ENCODE measurements around the gene USP21. TPM values are rescaled to one million over a fixed set of nuclear protein-coding genes. Genes with fewer than 3 reads are reported as not detected.

USP21 gene
- polyA plus RNA-seq, 2 of the 4 experiments (the other 2 are of a cell fraction), result 22.6 to 23.6 TPM

GRCh38 chr1:161179698-161180097 is 20.4 kb downstream of the USP21 start:
- H3K4me1 ChIP-seq, result peaks cover 23% of the 10 kb centered on the region
- 85% methylated on average over 3 of the region's 3 CpGs for WGBS (ENCODE audit: missing lambda C conversion rate)
- H3K4me2 ChIP-seq, result no peak overlapping the region
- DNase-seq (ENCODE audit: low read depth in 1 of 2, low spot score in 1 of 2) (no peak), FAIRE-seq (no peak), ATAC-seq (no peak)
- ChIA-PET CTCF (interaction anchor here (0.7 to 5.5 kb wide), 5 partner anchors 11 to 208 kb away, joined by 3 to 49 read pairs (median 3); partner anchors contain the start of gene PPOX), POLR2A (no interaction called here)
- TF ChIP-seq, protein P1, sequence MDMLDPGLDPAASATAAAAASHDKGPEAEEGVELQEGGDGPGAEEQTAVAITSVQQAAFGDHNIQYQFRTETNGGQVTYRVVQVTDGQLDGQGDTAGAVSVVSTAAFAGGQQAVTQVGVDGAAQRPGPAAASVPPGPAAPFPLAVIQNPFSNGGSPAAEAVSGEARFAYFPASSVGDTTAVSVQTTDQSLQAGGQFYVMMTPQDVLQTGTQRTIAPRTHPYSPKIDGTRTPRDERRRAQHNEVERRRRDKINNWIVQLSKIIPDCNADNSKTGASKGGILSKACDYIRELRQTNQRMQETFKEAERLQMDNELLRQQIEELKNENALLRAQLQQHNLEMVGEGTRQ (IDR thresholded peaks at IDR 0.05), result no peak
- TF ChIP-seq HOXB13 (CRISPR knock-in tag; IDR thresholded peaks at IDR 0.05; ENCODE audit: low read depth) (no peak), NR3C1 (IDR thresholded peaks at IDR 0.05) (no peak), HOXA7 (CRISPR knock-in tag; IDR thresholded peaks at IDR 0.05) (no peak), POLR2AphosphoS2 (conservative IDR thresholded peaks at IDR 0.05; ENCODE audit: low read length) (no peak)
- H3K4me3 ChIP-seq, result no peak overlapping the region
- no peak overlapping the region for H3K27ac ChIP-seq
- no peaks in the 10 kb centered on the region for H3K9me3 ChIP-seq

DNA sequence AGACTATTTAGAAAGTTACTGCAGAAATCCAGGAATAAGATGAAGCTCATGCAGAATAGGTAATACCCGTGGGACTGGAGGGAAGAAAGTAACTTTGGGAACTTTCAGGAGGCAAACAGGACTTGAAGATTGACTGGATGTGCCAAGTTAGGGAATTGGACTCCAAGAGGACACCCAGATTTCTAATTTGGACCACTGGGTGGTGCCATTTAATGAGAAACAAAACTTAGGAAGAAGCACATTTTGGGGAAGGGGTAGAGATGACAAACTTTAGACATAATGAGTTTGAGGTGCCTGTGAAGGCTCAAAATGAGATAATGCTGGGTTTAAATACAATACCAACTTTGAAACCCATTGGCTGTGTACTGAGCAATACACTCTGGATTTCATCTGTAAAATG is 21.3 kb downstream of the USP21 start:
- ATAC-seq (no peak), FAIRE-seq (no peak), DNase-seq (ENCODE audit: low read depth in 1 of 2, low spot score in 1 of 2) (peak in 1 of 2 experiments; percentile 33)
- Histone ChIP-seq H3K4me3 (no peak overlapping the region), H3K9me3 (no peaks in the 10 kb centered on the region), H3K4me2 (no peak overlapping the region), H3K4me1 (peaks cover 23% of the 10 kb centered on the region), H3K27ac (no peak overlapping the region)
- 17% methylated on average over 1 of the region's 1 CpG for WGBS (ENCODE audit: missing lambda C conversion rate)
- ChIA-PET POLR2A (no interaction called here), CTCF (interaction anchor here (0.6 to 5.5 kb wide), 10 partner anchors 10 to 346 kb away, joined by 3 to 49 read pairs (median 4); partner anchors contain the start of genes ADAMTS4 and PPOX)
- TF ChIP-seq, protein P2, sequence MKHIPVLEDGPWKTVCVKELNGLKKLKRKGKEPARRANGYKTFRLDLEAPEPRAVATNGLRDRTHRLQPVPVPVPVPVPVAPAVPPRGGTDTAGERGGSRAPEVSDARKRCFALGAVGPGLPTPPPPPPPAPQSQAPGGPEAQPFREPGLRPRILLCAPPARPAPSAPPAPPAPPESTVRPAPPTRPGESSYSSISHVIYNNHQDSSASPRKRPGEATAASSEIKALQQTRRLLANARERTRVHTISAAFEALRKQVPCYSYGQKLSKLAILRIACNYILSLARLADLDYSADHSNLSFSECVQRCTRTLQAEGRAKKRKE (CRISPR knock-in tag; IDR thresholded peaks at IDR 0.05; ENCODE audit: low read depth), result no peak
- TF ChIP-seq SMC3 (IDR thresholded peaks at IDR 0.05), result peak; percentile 17; the same call in 1 of the 3 replicates
- TF ChIP-seq RAD21 (conservative IDR thresholded peaks at IDR 0.05 in 1 of 2, IDR thresholded peaks at IDR 0.05 in 1 of 2), result peak; percentile 25 to 45; a peak in 2 of 5 replicates
- peak; percentile 43 for TF ChIP-seq CTCF (IDR thresholded peaks at IDR 0.05)
- TF ChIP-seq SREBF2 (IDR thresholded peaks at IDR 0.05), result no peak
- TF ChIP-seq, protein P3, sequence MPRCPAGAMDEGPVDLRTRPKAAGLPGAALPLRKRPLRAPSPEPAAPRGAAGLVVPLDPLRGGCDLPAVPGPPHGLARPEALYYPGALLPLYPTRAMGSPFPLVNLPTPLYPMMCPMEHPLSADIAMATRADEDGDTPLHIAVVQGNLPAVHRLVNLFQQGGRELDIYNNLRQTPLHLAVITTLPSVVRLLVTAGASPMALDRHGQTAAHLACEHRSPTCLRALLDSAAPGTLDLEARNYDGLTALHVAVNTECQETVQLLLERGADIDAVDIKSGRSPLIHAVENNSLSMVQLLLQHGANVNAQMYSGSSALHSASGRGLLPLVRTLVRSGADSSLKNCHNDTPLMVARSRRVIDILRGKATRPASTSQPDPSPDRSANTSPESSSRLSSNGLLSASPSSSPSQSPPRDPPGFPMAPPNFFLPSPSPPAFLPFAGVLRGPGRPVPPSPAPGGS (IDR thresholded peaks at IDR 0.05), result no peak

- Histone ChIP-seq H3K9me3 (no peaks in the 10 kb centered on the region), H3K4me3 (no peak overlapping the region), H3K27ac (0 out of 6 replicates have a peak overlapping the region, but pooled peaks of 1 of the 2 experiments have one; percentile 4), H3K4me2 (peak overlapping the region; percentile 37), H3K4me1 (peaks cover 17% of the 10 kb centered on the region)
- no peak for ATAC-seq
- ChIA-PET POLR2A (interaction anchor here (1.3 kb wide), 2 partner anchors 16 to 20 kb away, joined by 3 to 7 read pairs; partner anchors contain the start of gene NDUFS2), CTCF (interaction anchor here (1.1 to 5.5 kb wide), 8 partner anchors 10 to 200 kb away, joined by 3 to 49 read pairs (median 6); partner anchors contain the start of gene PPOX)
- WGBS (ENCODE audit: missing lambda C conversion rate), result 87% methylated on average over 1 of the region's 1 CpG
- FAIRE-seq, result no peak
- peak in 1 of 2 experiments; percentile 30 for DNase-seq (ENCODE audit: low read depth in 1 of 2, low spot score in 1 of 2)
- no peak for TF ChIP-seq CTCF (IDR thresholded peaks at IDR 0.05)
- no peak for TF ChIP-seq HEYL (CRISPR knock-in tag; IDR thresholded peaks at IDR 0.05)
- TF ChIP-seq, protein P4, sequence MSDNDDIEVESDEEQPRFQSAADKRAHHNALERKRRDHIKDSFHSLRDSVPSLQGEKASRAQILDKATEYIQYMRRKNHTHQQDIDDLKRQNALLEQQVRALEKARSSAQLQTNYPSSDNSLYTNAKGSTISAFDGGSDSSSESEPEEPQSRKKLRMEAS (IDR thresholded peaks at IDR 0.05), result no peak
- TF ChIP-seq ESRRA (IDR thresholded peaks at IDR 0.05; ENCODE audit: borderline replicate concordance, low read length), result no peak
- TF ChIP-seq MAZ (IDR thresholded peaks at IDR 0.05; ENCODE audit: borderline replicate concordance, low read depth, low read length), result no peak
- TF ChIP-seq CEBPB (IDR thresholded peaks at IDR 0.05), result no peak
- no peak for TF ChIP-seq GATA3 (IDR thresholded peaks at IDR 0.05; ENCODE audit: borderline replicate concordance)
- TF ChIP-seq PBX3 (IDR thresholded peaks at IDR 0.05), result no peak
- no peak for TF ChIP-seq POLR2A (IDR thresholded peaks at IDR 0.05; ENCODE audit: low read length)
- TF ChIP-seq, protein P5, sequence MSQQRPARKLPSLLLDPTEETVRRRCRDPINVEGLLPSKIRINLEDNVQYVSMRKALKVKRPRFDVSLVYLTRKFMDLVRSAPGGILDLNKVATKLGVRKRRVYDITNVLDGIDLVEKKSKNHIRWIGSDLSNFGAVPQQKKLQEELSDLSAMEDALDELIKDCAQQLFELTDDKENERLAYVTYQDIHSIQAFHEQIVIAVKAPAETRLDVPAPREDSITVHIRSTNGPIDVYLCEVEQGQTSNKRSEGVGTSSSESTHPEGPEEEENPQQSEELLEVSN (IDR thresholded peaks at IDR 0.05; ENCODE audit: borderline replicate concordance, low read depth), result no peak
- TF ChIP-seq ZC3H11A (IDR thresholded peaks at IDR 0.05), result no peak
- no peak for TF ChIP-seq HOXB5 (CRISPR knock-in tag; IDR thresholded peaks at IDR 0.05)
- TF ChIP-seq POLR2AphosphoS2 (conservative IDR thresholded peaks at IDR 0.05; ENCODE audit: low read length), result no peak
- no peak for TF ChIP-seq CBX8 (IDR thresholded peaks at IDR 0.05)
- TF ChIP-seq RCOR1 (IDR thresholded peaks at IDR 0.05; ENCODE audit: low read depth, low read length), result no peak
- no peak for TF ChIP-seq CBX2 (IDR thresholded peaks at IDR 0.05; ENCODE audit: borderline replicate concordance, low read depth)
Measured at GRCh38 chr1:161182214-161182613, 22.9 kb downstream of the USP21 start.
